ENCODE measurements around the gene DCAKD.

DCAKD gene

GRCh38 chr17:45029758-45030423 is 21.5 kb downstream of the DCAKD start:
- DNase-seq = no peak

GRCh38 chr17:45029096-45029495 is 22.3 kb downstream of the DCAKD start:
- DNase-seq = no peak

GRCh38 chr17:45022655-45023339 is 28.6 kb downstream of the DCAKD start:
- no peak for DNase-seq

GRCh38 chr17:45022288-45022648 is 29.2 kb downstream of the DCAKD start:
- no peak for DNase-seq

GRCh38 chr17:45021607-45022287 is 29.7 kb downstream of the DCAKD start:
- peak; percentile 17 for DNase-seq

- no peak for DNase-seq
Measured at GRCh38 chr17:45020354-45021138, 30.9 kb downstream of the DCAKD start.

GRCh38 chr17:45018848-45019711 is 32.4 kb downstream of the DCAKD start:
- no peak for DNase-seq

- DNase-seq = no peak
Measured at GRCh38 chr17:45018514-45018847, 33.0 kb downstream of the DCAKD start.

GRCh38 chr17:45016823-45017222 is 34.6 kb downstream of the DCAKD start:
- no peak for DNase-seq

GRCh38 chr17:45016237-45016636 is 35.2 kb downstream of the DCAKD start:
- no peak for DNase-seq

GRCh38 chr17:45013021-45013997 is 38.1 kb downstream of the DCAKD start:
- DNase-seq = no peak

- no peak for DNase-seq
Measured at GRCh38 chr17:45011767-45012166, 39.7 kb downstream of the DCAKD start.

- DNase-seq = no peak
Measured at GRCh38 chr17:45009676-45010467, 41.6 kb downstream of the DCAKD start.

GRCh38 chr17:45008216-45008615 is 43.2 kb downstream of the DCAKD start:
- no peak for DNase-seq

- DNase-seq = no peak
Measured at GRCh38 chr17:45006927-45007461, 44.4 kb downstream of the DCAKD start.

GRCh38 chr17:45005700-45006099 is 45.7 kb downstream of the DCAKD start:
- DNase-seq = no peak

- DNase-seq = no peak
Measured at GRCh38 chr17:45004388-45004787, 47.0 kb downstream of the DCAKD start.

- no peak for DNase-seq
Measured at GRCh38 chr17:45003877-45004276, 47.6 kb downstream of the DCAKD start.

- DNase-seq = no peak
Measured at GRCh38 chr17:45001310-45001709, 50.1 kb downstream of the DCAKD start.

- no peak for DNase-seq
Measured at GRCh38 chr17:44999433-44999832, 52.0 kb downstream of the DCAKD start.

All from NCI-H2029 (cell line).